GM12892 (cell line): ENCODE results near the gene TBC1D22A.
"Not testable (repeated sequence)": the region's sequence is repeated elsewhere in the genome, so short reads cannot be mapped to it uniquely, and the experiment has no call there.

Experiments used
- DNase-seq: peaks from one replicate; pipeline ENCODE4 v3.0.0; 2011; ENCODE audit not compliant: insufficient read length
- FAIRE-seq: peaks from 2 replicates; lab custom pipeline; 2011; peaks lifted over from hg19 to GRCh38; lab: Jason Lieb, UNC
- POLR2A ChIP-seq: IDR thresholded peaks from 2 replicates; pipeline ENCODE4 v1.6.1; 2011; ENCODE audit warnings: low read depth, low read length, control low read depth
- POLR2AphosphoS5 ChIP-seq: IDR thresholded peaks from 2 replicates; pipeline ENCODE4 v1.6.1; 2011; ENCODE audit warnings: low read depth, low read length, control low read depth
- TAF1 ChIP-seq: IDR thresholded peaks from 2 replicates; pipeline ENCODE4 v1.6.1; 2011; ENCODE audit warnings: low read depth, mild to moderate bottlenecking, control low read depth, low read length, borderline replicate concordance

The TBC1D22A gene

DNA sequence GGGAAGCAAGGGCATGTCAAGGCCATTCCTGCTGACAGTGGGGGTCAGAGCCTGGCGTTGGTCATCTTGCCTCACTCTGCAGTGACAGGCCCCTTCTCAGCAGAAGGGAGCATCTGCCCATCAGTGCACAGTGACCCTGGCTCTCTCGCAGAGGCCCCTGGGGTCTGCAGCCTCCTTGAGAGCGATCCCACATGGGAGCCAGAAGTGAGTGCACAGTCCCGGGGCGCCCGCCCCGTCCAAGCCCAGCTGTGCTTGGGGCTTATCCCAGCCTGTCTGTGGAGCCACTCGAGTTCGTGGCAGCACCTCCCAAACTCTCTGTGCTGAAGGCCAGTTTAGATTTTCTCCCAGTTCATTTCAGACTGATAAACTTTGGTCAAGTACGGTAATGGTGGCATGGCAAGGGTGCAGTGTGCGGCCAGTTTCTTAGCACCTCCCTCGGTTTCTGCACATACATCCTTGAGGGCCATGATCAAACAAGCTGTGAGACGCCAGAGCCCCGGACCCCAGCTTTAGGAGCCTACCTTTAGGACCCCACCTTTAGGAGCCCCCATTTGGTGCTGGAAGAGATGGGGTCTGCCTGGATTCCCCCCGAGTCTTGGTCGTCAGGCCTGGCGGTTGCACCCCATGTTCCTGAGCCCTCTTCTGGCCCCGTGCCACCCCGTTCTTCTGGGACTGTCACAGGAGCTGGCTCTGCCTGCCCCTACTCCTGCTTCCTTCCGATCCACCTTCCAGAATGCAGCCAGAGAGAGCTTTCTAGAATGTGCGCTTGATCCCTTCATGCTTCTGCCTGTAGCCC is 369.4 kb downstream of the TBC1D22A start:
- FAIRE-seq: no peak
- DNase-seq: no peak
- TF ChIP-seq POLR2AphosphoS5 (no peak), TAF1 (no peak), POLR2A (no peak)

DNA sequence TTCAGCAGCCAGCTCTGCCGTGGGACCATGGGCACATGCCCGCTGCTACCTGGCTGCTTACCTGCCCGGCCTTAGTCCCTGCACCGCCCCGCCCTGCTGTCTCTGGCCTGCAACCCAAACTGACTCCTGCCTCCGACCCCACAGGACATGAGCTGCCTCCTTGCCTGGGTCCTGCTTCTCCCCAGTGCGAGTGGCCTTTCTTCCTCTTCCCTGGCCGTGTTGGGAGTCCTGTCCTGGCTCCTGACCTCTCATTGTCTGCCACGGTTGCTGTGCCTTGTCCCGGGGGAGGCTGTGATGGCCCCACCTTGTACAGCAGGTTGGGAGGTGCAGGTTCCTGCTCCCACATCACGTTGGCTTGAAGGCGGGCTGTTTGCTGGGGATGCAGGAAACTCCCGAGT is 370.0 kb downstream of the TBC1D22A start:
- FAIRE-seq: no peak

GRCh38 chr22:47133061-47133969 is 370.9 kb downstream of the TBC1D22A start:
- TF ChIP-seq TAF1 (no peak), POLR2AphosphoS5 (no peak), POLR2A (no peak)
- no peak for FAIRE-seq

More for the DNA sequence above, 370.0 kb downstream of the TBC1D22A start:
- no peak for TF ChIP-seq POLR2A
- TF ChIP-seq POLR2AphosphoS5: no peak
- TF ChIP-seq TAF1: no peak
- no peak for DNase-seq

DNA sequence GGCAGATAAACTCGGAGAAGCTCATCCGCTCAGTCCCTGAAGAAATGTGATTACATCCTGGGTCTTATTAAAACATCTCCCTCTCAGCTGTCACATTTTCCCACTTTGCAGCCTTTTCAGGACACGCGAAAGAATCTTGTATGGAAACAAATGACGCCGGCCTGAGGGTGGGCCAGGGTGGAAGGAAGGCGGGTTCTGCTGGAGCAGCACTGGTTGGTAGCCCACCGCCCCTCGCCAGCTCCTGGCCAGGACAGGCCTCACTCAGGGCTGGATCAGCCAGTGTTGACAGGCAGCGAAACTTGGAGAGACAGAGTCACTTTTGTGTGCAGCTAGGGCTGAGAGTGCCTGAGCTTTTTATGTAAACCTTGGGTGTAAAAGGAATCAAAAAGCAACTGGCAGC is 371.8 kb downstream of the TBC1D22A start:
- DNase-seq (no peak), FAIRE-seq (no peak)
- TF ChIP-seq POLR2A: no peak
- TF ChIP-seq TAF1: no peak
- no peak for TF ChIP-seq POLR2AphosphoS5

More at GRCh38 chr22:47133061-47133969, 370.9 kb downstream of the TBC1D22A start:
- DNase-seq: no peak

DNA sequence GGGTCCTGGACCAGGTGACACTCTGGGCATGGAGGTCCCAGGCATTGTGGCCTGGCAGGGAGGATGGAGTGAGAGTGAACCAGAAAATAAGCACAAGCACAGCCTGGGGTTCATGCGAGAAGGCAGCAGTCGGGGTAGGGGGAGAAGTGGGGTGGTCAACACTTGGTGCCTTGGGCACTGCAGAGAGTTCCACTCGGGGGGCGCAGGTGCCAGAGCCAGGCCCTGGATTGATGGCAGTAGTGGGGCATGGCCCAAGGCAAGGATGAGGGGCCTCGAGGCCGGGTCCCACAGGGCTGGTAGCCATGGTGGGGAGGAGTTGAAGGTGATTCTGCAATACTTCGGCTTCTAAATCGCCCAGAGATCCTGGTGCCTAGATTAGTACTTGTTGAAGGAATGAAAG is 372.9 kb downstream of the TBC1D22A start:
- no peak for FAIRE-seq
- no peak for DNase-seq
- TF ChIP-seq POLR2A (no peak), TAF1 (no peak), POLR2AphosphoS5 (no peak)

- no peak for TF ChIP-seq POLR2AphosphoS5
- TF ChIP-seq POLR2A: no peak
- TF ChIP-seq TAF1: no peak
- no peak for DNase-seq
- no peak for FAIRE-seq
Observed at GRCh38 chr22:47136050-47136449, 373.6 kb downstream of the TBC1D22A start.

DNA sequence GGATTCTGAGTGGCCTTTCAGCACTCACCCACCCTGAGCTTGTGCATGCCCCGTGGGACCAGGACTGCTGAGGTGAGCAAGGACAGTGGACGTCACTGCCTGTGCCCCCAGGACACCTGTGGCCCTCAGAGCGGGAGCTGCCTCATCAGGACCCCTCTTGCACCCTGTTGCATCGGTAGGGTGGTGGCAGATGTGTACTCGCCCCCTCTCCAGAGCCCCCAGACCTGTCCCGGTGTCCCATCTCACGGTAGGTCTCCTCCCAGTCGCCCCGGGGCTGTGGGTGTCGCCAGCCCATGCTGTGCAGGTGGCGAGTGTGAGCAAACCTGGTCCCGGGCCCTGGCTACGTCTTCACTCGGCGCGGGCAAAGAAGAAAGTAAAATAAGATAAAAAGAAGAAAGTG is 374.2 kb downstream of the TBC1D22A start:
- TF ChIP-seq POLR2A (no peak), POLR2AphosphoS5 (no peak)
- DNase-seq: no peak
- FAIRE-seq: no peak

DNA sequence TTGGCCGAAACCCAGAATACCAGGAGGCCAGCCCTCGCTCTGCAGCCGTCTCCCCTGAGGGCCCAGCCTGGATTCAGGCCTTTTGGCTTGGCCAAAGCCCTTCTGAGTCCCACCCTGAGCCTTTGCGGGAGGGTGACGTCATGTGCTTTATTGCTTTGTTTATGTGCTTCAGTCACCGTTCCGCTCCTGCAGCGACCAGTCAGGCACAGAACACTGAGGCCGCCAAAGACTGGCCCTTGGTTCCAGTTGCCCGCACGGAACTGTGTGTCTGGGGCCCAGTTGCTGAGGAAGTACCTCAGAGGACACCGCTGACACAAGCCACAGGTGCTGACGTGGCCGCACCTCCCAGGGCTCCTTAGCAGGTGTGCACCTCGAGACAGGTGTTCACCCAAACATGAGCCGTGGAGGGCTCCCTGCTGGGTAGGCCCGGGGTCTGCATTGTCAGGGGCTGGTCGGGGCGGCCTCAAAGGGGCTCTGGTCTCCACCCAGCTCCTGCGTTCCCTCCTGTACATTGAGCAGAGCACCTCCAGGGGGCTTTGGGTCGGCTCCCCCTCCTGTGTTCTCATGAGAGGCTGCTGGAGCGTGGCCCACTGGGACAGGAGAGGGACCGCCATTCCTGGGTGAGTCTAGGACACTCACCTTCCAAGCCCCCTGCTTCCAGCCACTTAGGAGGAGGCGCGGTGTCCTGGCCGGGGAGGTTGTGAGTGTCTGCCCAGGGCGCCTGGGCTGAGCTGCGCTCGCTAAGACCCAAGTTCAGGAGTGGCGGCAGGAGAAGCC is 376.8 kb downstream of the TBC1D22A start:
- FAIRE-seq (no peak), DNase-seq (no peak)
- TF ChIP-seq POLR2AphosphoS5 (no peak), TAF1 (no peak), POLR2A (no peak)

DNA sequence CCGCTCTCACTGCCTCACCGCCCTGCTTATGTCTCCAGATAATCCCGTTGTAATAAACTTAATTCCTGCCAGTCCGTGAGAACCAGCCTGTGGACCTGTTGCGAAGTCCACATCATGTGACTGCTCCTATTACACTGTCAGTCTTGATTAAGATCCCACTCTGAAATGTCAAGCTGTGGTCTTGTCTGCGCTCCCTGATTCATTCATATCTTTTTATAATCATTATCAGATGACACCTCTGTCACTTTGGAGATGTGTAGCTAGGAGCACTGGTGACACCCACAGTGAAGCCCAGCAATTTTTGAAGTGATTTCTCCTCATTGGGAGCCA is 377.3 kb downstream of the TBC1D22A start:
- TF ChIP-seq POLR2AphosphoS5 (no peak), POLR2A (no peak), TAF1 (no peak)
- FAIRE-seq (no peak), DNase-seq (no peak)

DNA sequence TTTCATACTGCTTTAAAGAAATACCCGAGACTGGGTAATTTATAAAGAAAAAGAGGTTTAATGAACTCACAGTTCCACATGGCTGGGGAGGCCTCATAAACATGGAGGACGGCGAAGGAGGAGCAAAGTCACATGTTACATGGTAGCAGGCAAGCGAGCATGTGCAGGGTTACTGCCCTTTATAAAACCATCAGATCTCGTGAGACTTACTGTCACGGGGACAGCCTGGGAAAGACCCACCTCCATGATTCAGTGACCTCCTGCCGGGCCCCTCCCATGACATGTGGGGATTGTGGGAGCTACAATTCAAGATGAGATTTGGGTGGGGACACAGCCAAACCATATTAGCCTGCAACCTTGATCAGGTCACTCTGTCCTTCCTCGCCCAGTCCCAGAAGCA is 378.5 kb downstream of the TBC1D22A start:
- not testable (repeated sequence) for DNase-seq, FAIRE-seq

GRCh38 chr22:47142427-47143046 is 380.1 kb downstream of the TBC1D22A start:
- no peak for TF ChIP-seq TAF1
- TF ChIP-seq POLR2AphosphoS5: no peak
- no peak for TF ChIP-seq POLR2A
- DNase-seq: no peak
- no peak for FAIRE-seq
